Progenitor cell of endocrine pancreas (in vitro differentiated cells): ENCODE measurements around the gene RERE. TPM values are rescaled to one million over a fixed set of nuclear protein-coding genes. Genes with fewer than 3 reads are reported as not detected.

Source experiments
- DNase-seq: peaks from one replicate; pipeline ENCODE4 v3.0.0; 2021; ENCODE audit warnings: low spot score; ENCODE audit not compliant: unreplicated experiment
- H3K27ac Mint-ChIP-seq: 2 replicates; pipeline ENCODE4 v1.8.0; 2021; ENCODE audit warnings: mild to moderate bottlenecking, moderate library complexity, mixed read lengths
- H3K27me3 Mint-ChIP-seq: 2 replicates; pipeline ENCODE4 v1.8.0; 2021; ENCODE audit warnings: mixed read lengths
- H3K36me3 Mint-ChIP-seq: 2 replicates; pipeline ENCODE4 v1.8.0; 2022; ENCODE audit warnings: mixed read lengths; ENCODE audit not compliant: insufficient read depth
- H3K4me1 Mint-ChIP-seq: 2 replicates; pipeline ENCODE4 v1.8.0; 2021; ENCODE audit warnings: low read depth, mixed read lengths
- H3K4me3 Mint-ChIP-seq: 2 replicates; pipeline ENCODE4 v1.8.0; 2021; ENCODE audit warnings: low read depth, mild to moderate bottlenecking, moderate library complexity, mixed read lengths
- H3K9me3 Mint-ChIP-seq: 2 replicates; pipeline ENCODE4 v1.8.0; 2021; ENCODE audit warnings: low read depth, mixed read lengths
- total RNA-seq: library from RNA; stranded (reverse); gene quantifications from 2 replicates; pipeline ENCODE4 v1.2.1, GENCODE V29; 2021
- TF ChIP-seq, protein P1 (sequence below): fragments of 200-600 bp; sonication (generic); IDR thresholded peaks from one replicate; pipeline ENCODE4 v1.5.0; 2021; ENCODE audit warnings: antibody characterized with exemption, mild to moderate bottlenecking; ENCODE audit not compliant: unreplicated experiment

RERE gene
- total RNA-seq, 1 donor from 2014 or later: 329 TPM

- DNase-seq: no peak
- Mint-ChIP-seq H3K27ac (peak overlapping the region; percentile 77), H3K4me1 (peaks cover 34% of the 10 kb centered on the region)
Observed at GRCh38 chr1:8518490-8518801, 299.0 kb downstream of the RERE start.

DNA sequence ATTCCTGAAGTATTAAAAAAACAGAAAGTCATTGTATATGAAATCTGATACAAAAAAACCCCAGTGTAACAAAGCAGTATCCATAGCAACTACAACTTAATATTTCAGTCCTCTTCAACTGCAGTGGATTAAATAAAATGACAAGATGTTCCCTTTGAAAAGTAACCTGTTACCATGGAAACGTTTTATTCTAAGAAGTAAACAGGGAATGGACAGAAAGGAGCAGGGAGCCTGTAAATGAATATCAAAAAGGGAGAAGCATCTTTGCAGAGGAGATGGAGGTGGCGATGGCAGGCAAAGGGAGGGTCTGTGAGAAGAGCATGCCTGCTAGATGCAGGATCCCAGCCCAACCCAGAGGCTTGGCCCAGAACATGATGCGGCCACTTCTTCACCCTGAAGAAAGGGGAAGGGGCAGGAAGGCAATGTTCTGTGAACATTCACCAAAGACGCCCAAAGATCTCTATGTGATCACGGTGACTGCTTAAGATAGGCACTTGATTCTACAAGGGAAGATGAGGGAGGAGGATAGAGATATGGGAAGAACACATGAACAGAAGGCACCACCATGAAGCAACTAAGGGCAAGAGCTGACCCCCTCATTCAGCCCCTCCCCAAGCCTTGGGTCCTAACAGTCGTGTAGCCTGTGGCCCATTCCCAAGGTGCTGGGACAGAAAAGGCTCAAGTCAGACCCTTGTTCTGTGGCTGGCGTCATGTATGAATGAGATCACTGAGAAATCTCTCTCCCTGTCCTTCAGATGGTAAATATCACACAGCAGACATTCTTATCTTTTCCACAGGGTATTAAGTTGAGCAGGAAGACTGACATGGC, 299.6 kb downstream of the RERE start:
- no peaks in the 10 kb centered on the region for H3K9me3 Mint-ChIP-seq
- TF ChIP-seq, protein P1, sequence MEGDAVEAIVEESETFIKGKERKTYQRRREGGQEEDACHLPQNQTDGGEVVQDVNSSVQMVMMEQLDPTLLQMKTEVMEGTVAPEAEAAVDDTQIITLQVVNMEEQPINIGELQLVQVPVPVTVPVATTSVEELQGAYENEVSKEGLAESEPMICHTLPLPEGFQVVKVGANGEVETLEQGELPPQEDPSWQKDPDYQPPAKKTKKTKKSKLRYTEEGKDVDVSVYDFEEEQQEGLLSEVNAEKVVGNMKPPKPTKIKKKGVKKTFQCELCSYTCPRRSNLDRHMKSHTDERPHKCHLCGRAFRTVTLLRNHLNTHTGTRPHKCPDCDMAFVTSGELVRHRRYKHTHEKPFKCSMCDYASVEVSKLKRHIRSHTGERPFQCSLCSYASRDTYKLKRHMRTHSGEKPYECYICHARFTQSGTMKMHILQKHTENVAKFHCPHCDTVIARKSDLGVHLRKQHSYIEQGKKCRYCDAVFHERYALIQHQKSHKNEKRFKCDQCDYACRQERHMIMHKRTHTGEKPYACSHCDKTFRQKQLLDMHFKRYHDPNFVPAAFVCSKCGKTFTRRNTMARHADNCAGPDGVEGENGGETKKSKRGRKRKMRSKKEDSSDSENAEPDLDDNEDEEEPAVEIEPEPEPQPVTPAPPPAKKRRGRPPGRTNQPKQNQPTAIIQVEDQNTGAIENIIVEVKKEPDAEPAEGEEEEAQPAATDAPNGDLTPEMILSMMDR: no peak
- H3K36me3 Mint-ChIP-seq: peaks cover 11% of the 10 kb centered on the region
- H3K4me1 Mint-ChIP-seq: peaks cover 32% of the 10 kb centered on the region
- peak overlapping the region; percentile 77 for H3K27ac Mint-ChIP-seq
- H3K27me3 Mint-ChIP-seq: no peaks in the 10 kb centered on the region
- no peak for DNase-seq
- H3K4me3 Mint-ChIP-seq: no peak overlapping the region

More at GRCh38 chr1:8518490-8518801, 299.0 kb downstream of the RERE start:
- TF ChIP-seq, protein P1: no peak
- Mint-ChIP-seq H3K36me3 (peaks cover 12% of the 10 kb centered on the region), H3K27me3 (no peaks in the 10 kb centered on the region), H3K4me3 (no peak overlapping the region), H3K9me3 (no peaks in the 10 kb centered on the region)

DNA sequence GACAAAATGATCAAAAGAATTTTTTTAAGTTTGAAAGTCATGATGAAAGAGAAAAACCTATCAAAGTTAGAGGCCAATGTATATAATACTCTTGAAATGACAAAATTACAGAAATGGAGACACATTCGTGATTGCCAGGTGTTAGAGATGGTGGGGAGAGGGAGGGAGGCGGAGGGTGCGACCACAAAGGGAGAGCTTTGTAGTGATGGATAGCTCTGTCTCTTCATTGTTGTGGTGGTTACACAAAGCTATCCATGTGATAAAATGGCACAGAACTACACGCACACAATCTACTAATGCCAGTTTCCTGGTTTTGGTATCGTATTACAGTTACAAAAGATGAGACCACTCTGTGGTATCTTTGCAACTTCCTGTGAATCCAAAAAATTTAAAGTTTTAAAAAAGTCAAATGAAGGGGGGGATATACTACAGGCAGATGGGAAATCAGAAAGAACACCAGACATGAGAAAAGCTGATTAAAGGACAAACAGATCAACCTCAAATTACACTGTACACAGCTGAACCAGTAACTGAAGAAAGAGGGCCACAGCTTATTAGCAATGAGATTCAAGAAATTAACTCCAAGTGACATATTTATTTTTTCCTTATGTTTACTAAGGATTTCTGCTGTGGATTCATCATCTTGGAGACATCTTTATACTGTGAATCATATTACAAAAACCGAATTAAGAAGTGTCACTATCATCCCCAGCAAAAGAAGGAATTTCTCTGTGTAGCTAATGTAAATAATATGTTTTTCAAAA, 300.5 kb downstream of the RERE start:
- Mint-ChIP-seq H3K9me3 (no peaks in the 10 kb centered on the region), H3K36me3 (peaks cover 12% of the 10 kb centered on the region), H3K4me1 (peaks cover 32% of the 10 kb centered on the region), H3K4me3 (no peak overlapping the region), H3K27ac (peak overlapping the region; percentile 63), H3K27me3 (no peaks in the 10 kb centered on the region)
- no peak for DNase-seq
- TF ChIP-seq, protein P1: no peak

- Mint-ChIP-seq H3K27me3 (no peaks in the 10 kb centered on the region), H3K27ac (peak overlapping the region; percentile 38), H3K4me1 (peaks cover 31% of the 10 kb centered on the region)
Observed at GRCh38 chr1:8516278-8516777, 301.1 kb downstream of the RERE start.

DNA sequence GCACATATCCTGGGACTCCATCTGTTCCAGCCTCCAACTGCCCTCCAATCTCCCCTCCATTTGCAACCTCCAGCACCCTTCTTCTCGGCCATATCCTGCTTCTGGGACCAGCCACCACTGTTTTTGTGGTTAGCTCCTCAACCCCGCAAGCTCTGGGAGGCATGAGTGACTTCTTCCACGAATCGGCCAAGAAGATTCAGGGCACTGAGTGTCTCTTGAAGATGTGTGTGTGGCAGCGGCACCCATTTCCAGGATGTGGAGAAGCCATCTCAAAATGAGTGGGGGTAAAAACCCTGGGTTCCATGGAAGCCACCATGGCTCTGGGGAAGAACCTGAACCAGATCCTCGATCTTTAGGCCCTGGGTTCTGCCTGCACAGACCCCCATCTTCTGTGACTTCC, 304.9 kb downstream of the RERE start:
- DNase-seq: no peak
- Mint-ChIP-seq H3K27me3 (no peaks in the 10 kb centered on the region), H3K4me1 (peaks cover 15% of the 10 kb centered on the region), H3K9me3 (no peaks in the 10 kb centered on the region), H3K4me3 (no peak overlapping the region), H3K36me3 (peaks cover 22% of the 10 kb centered on the region), H3K27ac (peak overlapping the region; percentile 85)
- TF ChIP-seq, protein P1: no peak

More at GRCh38 chr1:8516278-8516777, 301.1 kb downstream of the RERE start:
- Mint-ChIP-seq H3K9me3 (no peaks in the 10 kb centered on the region), H3K4me3 (no peak overlapping the region), H3K36me3 (peaks cover 12% of the 10 kb centered on the region)
- no peak for DNase-seq
- TF ChIP-seq, protein P1: no peak
